Stimulated activated CD8-positive, alpha-beta memory T cell treated with anti-CD3 and anti-CD28 coated beads, Interleukin-7, amount 100 ng/mL, for 24 hours (primary cell): Measurements from ENCODE around the gene SOHLH1.
"Not testable (repeated sequence)": the region's sequence is repeated elsewhere in the genome, so short reads cannot be mapped to it uniquely, and the experiment has no call there.

Experiments
- DNase-seq: peaks from one replicate; pipeline ENCODE4 v3.0.0-alpha.2; 2020; ENCODE audit warnings: low read depth

SOHLH1 gene

DNA sequence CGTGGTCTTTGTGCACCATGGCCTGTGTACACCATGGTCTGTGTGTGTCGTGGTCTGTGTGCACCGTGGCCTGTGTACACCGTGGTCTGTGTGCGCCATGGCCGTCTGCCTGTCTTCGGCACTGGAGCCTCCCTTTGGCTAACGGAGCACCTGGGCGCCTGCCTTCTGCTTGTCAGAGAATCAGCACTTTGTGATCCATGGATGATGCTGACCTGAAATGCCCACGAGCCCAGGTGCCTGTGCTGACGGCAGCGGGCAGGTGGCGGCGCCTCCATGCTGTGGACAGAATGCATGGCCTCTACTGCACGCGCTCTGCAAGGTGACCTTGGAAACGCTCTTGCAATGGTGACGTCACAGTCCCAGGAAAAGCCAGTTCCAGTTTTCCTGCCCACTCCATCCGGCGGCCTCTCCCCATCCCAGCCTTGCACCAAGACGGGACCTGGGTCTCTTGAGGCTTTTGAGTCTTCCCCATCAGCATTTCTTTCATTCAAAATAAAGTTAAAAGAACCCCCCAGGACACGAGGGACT, 21.6 kb downstream of the SOHLH1 start:
- DNase-seq = no peak

DNA sequence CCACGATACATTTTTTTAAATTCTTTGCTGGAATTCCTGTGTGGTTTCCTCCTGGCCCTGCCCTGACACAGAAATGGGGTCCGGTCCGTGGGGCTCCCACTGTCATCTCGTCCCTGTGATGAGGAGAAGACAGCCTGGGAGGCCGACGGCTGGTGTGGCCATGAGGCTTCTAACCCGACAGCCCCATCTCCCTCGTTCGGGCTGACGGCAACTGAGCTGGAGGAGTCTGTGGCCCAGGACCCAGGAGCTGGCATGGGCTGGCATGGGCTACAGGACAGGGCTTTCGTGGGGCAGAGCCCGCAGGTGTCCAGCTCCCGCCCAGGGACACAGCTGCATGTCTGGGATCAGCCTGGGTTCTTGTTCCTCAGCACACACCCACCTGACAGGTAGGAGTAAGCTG, 22.4 kb downstream of the SOHLH1 start:
- no peak for DNase-seq

DNA sequence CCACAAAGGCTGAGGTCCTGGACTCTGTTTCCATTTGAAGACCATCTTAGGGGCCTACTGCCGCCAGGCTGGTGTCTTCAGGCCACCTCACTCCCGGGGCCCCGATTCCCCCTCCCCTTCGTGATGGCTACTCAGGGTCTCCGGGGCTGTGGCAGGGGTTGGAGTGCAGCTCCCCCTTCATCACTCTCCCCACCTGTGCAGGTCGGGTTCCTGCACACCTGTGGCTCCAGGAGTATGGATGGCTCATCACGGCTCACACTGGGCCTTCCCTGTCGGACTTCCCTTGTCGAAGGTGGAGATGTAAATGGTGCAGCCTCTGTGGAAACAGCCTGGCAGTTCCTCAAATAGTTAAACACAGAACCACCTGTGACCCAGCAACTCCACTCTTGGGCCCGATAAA, 24.3 kb downstream of the SOHLH1 start:
- DNase-seq = no peak

DNA sequence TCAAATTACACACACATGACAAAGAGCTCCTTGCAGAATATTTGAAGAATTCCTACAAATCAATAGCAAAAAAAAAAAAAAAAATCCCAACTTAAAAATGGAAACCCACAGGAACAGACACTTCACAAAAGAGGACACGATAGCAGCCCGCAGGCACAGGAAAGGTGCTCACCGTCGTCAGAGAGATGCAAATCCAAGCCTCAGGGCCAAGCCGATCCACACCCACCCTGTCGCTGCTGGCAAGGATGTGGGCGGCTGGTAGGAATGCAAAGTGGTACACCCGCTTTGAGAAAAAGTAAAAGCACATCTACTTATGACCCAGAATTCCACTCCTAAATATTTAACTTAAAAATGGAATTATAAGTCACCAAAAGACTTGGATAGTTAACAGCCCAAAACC, 25.3 kb downstream of the SOHLH1 start:
- no peak for DNase-seq

DNA sequence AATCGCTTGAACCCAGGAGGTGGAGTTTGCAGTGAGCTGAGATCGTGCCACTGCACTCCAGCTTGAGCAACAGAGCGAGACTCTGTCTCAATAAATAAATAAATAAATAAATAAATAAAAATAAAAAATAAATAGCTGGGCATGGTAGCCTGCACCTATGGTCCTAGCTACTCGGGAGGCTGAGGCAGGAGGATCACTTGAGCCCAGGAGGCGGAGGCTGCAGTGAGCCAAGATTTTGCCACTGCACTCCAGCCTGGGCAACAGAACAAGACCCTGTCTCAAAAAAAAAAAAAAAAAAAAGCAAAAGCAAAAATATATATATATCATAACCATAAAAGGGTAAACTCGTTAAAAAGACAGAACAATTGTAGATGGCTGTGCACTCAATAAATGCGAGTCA, 26.5 kb downstream of the SOHLH1 start:
- not testable (repeated sequence) for DNase-seq

DNA sequence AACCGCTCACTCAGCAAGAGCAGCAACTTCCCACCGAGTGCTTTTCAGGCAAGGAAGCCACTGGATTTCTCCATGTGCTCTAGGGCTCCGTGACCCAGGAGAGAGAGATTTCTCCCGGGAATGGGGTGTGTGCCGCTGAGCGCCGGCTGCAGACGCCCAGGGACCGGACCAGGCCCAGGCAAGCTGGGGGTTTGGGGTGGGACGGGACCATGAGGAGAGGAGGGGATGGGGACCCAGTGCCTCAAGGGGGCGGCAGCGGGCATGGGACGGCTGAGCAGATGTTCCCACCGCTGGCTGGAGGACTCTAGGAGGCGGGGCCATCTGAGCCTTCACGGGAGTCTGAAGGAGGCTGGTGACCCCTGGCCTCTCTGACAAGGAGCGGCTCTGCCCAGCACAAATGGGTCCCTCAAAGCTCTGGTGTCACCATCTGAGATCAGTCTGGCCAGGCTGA, 27.7 kb downstream of the SOHLH1 start:
- no peak for DNase-seq

DNA sequence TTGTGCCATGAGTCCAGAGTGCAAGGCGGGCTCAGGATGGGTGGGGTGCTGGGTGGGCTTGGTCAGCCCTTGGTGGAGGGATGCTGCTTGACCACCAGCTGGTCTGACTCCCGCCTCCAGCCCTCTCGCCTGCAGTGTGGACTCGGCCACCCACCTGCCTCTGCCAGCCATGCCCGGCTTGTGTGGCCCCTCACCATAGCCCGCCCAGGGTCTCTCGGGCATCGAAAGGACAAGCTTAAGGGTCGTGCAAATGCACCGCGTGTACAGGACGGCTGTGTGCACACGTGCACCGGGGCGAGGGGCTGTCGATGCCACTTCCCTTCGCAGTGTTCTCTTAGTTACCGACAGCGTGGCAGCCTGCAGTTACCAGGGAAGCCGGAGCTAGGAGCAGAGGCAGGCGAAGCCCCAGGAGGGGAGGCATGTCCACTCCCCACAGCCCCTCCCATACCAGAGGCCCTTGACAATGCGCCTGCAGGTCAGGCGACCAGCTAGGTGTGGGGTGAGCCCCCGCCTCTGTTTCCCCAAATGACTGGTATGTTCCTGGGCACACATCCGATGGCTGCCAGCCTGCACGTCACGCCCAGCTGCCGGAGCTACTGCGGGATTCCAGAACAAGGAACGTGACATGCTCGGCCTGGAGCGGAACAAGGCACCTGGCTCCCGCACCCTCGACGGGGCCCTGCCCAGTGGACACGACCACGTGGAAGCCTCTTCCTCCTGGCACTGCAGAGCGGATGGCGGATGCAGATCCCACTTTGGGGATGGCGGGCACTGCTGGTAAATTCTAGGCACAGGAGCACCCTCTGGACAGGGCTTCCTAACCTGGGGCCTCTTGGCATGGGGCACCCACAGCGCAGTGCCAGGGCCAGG, 28.3 kb downstream of the SOHLH1 start:
- no peak for DNase-seq

DNA sequence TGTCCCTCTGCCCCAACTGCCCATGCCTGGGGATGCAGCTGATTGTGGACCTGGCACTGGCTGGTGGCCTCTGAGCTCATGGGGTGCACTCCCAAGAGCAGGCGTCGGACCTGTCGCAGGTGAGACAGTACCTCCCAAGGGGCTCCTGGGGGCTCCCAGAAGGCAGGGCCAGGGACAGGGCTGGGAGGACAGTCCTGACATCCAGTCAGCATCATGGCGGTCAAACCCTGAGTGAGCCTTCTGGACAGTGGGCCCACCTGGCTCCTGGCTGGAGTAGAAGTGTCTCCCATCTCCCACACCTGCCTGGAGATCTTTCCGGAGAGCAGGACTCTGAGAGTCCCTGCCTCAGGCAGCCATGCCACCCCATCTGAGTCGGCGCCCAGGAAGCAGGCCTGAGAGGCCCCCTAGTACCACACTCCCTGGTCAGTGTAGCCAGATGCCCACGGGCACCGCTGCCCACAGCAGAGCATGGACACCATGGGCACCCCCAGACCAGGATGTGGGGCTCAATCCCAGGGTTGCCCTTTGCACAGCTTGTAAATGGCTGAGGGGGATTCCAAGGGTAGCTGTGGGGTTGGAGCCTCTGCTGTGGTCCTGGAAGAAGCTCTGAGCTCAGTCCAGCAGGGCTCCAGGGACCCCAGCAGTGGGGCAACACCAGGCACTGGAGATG, 29.5 kb downstream of the SOHLH1 start:
- DNase-seq = no peak

DNA sequence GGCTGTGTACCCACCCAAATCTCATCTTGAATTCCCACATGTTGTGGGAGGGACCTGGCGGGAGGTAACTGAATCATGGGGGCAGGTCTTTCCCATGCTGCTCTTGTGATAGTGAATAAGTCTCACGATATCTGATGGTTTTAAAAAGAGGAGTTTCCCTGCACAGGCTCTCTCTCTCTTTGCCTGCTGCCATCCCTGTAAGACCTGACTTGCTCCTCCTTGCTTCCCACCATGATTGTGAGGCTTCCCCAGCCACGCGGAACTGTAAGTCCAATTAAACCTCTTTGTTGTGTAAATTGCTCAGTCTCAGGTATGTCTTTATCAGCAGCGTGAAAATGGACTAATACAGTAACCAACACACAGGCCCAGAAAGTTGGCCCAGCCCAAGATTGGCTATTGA, 30.3 kb downstream of the SOHLH1 start:
- not testable (repeated sequence) for DNase-seq

DNA sequence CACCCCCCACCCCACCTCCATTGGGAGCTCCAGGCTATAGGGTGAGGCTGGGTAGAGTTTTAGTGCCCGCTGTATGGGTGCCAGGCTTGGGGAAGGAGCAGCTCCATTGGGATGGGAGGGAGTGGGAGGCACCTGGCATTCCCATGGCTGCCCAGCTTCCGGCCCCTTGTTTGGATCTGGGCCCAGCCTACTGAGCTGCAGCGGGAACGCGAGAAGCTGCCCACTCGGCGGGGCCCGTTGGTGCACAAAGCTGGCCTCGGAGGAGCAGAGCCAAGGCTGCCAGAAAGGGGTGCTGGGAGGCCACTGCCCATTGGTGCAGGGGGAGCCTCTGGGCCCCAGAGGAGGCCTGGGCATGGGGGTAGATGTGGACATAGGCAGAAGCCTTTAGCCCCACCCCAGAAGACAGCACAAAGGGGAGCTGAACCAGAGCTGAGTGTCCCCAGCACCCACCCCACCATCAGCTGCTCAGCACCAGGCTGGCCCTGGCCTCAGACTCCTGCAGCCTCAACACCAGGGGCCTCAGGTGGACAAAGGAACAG, 31.7 kb downstream of the SOHLH1 start:
- DNase-seq = no peak

DNA sequence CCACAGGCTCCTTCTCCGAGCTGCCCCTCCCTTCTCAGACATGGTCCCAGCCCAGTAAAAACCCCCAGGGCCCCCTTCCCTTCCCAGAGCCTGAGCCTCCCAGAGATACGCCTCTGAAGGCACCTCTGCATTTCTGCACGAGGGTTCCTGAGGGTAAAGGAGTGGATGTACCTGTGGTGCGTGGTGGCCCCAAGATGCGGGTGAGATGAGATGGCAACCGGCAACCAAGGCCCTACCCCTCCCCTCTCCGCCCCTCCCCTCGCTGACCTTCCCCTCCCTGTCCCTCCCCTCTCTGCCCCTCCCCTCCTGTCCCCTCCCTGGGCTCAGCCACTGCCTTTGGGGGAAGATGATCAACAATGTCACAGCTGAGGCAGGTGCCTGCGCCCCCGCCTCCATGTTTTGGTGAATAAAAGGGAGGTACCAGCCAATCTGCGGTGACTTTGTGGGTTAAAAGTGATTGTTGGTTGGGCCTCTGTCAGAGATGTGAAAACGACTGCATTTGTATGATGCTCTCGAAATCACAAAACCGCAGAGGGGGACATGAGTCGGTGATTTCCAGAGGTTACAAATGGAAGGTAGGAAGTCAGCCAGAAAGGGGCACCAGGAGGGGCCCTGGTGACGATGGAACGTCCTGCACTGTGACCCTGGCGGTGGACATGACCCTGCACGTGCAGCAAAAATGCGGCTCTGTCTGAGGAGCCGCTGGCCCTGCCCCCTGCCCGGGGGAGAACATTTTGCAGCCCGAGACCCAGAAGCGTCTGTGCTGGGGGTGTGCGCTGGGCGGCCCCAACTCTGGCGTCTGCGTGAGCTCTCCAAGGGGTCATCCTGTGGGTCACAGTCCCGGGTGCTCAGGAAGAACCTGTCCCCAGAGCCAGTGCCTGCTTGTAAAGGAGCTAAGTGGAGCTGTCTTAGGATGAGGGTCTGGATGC, 32.5 kb downstream of the SOHLH1 start:
- DNase-seq = no peak

DNA sequence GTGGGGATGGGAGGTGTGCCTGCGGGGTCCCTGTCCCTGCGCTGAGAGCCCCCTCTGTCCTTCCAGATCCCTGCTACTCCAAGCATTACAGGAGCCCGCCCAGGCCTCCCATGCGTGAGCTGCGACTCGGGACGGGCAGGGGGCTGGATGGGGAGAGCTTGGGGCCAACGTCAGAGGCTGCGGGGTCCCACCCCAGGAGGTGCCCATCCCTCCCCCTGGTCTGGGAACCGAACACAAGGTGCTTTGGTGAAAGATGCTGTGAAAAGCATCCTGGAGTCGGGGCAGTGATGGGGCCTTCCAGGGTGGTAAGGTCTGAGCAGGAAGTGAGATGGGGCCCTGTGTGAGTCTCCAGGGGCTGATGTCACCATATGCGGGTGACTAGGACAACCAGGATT, 33.5 kb downstream of the SOHLH1 start:
- no peak for DNase-seq

DNA sequence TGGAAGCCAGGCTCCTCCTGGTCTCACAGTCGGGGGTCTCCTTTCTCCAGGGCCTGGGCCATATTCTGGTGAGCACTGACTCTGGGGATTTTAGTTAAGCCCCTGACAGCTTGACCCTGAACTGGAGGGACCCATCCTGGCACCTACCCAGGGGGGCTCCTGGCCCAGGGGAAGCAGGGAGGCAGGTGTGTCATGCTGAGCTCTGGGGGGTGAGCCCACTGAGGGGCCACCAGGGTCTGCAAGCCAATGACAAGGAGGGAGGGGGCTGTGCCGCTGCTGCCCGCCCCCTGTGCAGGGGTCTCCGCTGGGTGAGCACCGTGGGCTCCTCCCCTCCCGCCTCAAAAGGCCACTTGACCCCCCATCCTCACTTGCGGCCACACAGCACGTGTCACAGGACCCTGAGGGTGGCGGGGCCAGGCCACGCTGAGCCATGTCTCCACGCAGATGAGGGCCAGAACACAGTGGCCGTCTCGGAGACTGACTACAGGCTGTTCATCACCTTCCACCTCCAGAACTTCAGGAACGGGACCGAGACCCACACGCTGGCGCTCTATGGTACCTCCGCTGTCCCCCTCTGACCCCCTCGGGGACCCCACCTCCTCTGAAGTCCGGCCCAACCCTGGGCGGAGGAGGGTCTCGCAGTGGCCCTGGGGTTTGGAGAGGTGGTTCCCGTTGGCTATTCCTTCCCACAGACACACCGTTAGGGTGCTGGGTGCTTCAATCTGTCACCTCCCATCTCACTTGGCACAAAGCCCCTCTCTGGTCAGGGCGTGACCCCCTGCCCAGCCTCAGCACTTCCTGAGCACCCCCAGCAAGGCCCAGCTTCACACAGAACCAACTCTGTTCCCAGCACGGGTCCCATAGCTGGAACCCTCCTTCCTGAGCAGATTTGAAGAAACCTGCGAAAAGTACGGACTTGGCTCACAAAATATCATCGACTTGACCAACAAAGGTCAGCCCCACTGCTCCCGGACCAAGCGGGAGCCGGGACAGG, 34.2 kb downstream of the SOHLH1 start:
- DNase-seq = no peak

DNA sequence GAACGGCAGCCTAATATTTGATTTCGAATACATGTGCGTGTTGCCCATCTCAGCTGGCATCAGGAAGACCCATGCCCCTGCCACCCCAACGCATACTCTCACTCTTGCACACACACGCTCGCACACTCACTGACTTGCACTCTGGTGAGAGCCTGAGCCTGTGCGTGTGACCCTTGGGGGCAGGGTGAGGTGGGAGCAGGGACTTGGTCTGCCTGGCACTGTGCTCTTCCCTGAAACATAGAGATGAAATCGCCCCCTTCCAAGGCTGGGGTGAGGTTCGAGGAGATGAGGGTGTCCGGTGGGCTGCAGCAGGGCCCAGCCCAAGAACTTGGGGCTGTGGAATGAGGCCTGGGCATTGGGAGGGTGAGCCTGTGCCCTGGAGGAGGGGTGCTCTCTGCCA, 35.0 kb downstream of the SOHLH1 start:
- no peak for DNase-seq

DNA sequence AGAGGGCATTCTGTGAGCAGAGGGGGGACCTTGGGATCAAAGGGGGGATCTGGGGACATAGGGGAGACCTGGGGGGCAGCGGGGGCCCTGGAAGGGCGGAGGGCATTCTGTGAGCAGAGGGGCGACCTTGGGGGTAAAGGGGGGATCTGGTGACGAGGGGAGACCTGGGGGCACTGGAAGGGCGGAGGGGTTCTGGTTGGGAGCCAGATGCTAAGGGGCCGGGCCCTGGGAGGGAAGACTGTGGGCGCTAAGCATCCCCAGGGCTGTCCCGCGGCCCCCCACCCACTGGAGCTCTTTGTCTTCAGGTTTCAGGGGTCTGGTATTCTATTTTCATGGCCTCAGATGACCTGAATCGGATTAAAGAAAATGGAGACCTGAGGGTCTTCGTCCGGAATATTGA, 35.4 kb downstream of the SOHLH1 start:
- DNase-seq = no peak

DNA sequence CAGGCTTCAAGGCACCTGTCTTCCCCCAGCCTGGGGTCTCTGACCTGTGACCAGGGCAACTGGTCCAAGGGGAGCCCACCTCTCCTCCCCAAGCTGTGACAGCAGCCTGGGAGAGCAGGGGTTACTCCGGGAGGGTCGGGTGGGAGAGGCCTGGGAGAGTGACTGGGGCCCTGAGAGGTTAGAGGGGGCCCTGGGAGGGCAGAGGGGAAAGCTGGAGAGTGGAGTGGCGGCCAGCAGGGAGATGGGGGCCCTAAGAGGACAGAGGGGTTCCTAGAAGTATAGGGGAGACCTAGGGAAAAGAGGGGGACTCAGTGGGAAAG, 35.9 kb downstream of the SOHLH1 start:
- no peak for DNase-seq

DNA sequence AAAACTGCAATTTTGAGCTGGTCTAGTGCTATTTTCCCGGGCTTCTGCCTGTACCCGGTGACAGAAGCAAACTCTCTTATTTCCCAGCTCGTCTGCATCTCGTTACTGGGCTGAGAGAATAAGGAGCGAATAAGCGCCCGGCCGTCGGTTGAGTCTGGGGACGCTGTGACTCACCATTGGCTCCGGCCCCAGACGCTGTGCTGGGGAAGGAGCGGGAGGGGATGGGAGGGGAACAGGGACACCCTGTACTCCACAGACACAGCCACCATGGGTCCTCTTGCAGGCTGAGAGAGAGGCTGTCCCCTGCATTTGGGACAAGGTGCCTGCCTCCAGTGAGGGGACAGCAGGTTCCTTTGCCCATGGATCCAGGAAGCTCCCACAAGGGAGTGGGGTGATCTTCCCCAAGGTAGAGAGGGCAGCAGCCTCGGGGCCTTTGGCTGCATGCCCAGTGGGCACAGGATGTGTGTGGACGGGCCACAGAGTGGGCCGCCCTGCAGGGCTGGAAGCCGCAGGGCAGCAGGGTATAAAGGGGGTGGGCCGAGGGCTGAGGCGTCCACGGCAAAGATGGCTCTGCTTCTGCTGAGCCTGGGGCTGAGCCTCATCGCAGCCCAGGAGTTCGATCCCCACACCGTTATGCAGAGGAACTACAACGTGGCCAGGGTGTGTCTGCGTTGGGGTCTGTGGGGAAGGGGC, 36.4 kb downstream of the SOHLH1 start, which contains the start of gene LCN9:
Gene LCN9, plus strand, starts transcription at position 552 of the 693 bp plus-strand sequence. Its CDS starts 13 bp downstream, at position 565.
- no peak for DNase-seq

DNA sequence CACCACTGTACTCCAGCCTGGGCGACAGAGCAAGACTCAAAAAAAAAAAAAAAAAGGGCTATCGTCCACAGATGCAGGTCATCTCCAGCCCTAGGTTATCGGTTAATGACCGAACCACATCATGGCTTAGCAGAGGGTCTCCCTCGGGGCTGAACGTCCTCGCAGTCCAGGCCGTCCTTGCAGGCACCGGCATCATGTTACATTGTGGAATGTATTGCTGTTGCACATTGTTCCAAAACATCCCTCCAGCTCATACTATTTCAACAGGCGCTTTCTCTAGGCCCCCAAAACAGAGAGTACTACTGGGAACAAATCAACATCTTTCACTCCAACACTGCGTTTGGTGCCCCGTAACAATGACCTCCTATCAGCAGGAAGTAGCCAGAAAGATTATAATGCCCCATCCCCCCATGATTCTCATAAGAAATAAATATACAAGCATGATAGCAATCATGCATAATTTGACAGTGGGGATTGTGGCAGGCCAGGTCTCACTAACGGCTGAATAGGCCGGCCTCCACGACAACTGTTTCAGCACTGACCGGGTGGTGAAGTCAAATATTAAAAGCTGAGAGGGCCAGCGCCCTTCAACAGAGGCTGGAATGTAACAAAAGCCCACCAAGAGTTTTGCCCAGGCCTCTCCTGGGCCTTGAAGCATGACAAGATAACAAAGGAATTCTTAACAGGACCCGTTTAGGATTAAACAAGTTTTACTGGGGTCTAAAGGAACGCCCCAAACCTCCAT, 37.3 kb downstream of the SOHLH1 start:
- no peak for DNase-seq

DNA sequence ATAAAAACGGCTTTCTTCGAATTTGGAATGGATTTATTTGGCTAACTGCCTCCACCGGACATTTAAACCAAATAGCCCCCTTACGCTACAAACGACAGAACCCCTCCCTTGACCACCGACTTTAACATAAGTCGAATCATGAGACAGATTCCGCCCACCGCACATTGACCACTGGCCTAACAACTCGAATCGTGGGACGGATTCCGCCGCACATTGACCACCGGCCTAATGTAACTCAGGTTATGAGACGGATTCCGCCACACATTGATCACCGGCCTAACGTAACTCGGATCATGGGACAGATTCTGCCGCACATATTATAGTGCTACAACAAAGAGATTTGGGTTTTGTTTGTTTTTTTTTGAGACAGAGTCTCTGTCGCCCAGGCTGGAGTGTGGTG, 38.9 kb downstream of the SOHLH1 start:
- DNase-seq = no peak
